H1 (cell line): ENCODE data around the gene PNPLA1. TPM values are rescaled to one million over a fixed set of nuclear protein-coding genes. Genes with fewer than 3 reads are reported as not detected.

ENCODE experiments used
- JUND ChIP-seq: IDR thresholded peaks from 2 replicates; pipeline ENCODE4 v1.6.1; 2011; ENCODE audit warnings: mild to moderate bottlenecking, improper control_type of control experiment, low read length
- RFX5 ChIP-seq: IDR thresholded peaks from 2 replicates; pipeline ENCODE4 v1.6.1; 2011; ENCODE audit warnings: low read depth, low read length, improper control_type of control experiment, borderline replicate concordance
- polyA plus RNA-seq, 7 experiments: library from polyadenylated mRNA; depleted of rRNA in 3 of 7; stranded (reverse) in 5 of 7; unstranded in 2 of 7; fragments of >200 nt in 5 of 7; fragments of 200-250 nt in 2 of 7; gene quantifications; 1 replicate in 5 of 7; 2 replicates in 1 of 7; 4 replicates in 1 of 7; pipeline versions ENCODE4 v1.2.1 to v1.2.3, GENCODE V29; 2011 to 2013; ENCODE audit warnings: missing spikeins in 2 of 7, mixed read lengths in 2 of 7
- total RNA-seq: library from RNA; stranded (reverse); fragmentation: NEBNext Ultra II Directional; extraction: Animal tissue kit (Norgen Biotek cat#: 25700); gene quantifications from 2 replicates; pipeline ENCODE4 v1.2.1, GENCODE V29; 2021

The PNPLA1 gene
- total and polyA plus RNA-seq, 2 of the 8 experiments (the other 6 are each of a cell fraction or from before 2014, with no cell fraction given), result not detected

GRCh38 chr6:36266913-36267644 lies 2.8 kb upstream of the PNPLA1 start (continued):
- no peak for TF ChIP-seq RFX5
- TF ChIP-seq JUND, result no peak
